Measurements from ENCODE around the gene TOB2.

Gene TOB2

DNA sequence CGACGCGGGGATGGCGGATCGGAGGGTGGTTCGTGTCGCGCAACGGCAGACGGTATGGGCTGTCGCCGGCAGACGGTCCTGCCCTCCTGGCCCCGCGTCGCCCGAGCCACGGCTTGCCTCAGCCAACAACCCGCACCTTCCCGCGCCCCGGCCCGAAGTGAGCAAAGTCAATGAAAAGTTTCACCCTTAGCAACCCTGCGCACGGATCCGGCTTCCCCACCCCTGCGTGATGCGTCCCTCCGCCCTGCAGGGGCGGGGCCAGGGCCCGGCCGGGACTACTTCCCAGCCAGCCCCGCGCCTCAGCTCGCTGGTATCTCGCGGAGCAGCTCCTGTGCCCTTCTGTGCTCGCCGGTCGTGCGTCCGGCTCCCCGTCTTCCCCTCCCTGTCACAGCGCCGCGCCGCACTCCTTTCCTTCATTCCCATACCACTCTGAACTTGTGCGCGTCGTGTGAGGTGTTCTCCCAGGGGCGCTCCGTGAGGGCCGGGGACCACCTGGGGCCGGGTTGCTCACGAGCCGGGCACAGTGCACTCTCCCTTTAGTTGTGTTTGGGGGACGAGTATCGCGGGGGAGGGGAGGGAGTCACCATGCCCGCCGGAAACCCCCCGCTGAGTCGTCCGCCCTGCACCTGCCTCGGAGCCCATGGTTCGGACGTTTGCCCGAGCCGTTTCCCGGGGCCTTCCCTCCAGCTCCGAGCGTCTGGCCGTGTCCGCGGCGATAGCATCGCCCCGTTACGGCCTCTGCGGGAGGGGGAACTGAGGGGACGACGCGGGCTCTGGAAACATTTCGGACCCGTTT is at the start of gene TOB2 (continued):
- TF ChIP-seq ZNF292 (tag by site-specific recombination; IDR thresholded peaks at IDR 0.05; ENCODE audit: borderline replicate concordance, low read depth) = no peak
- TF ChIP-seq REPIN1 (tag by site-specific recombination; IDR thresholded peaks at IDR 0.05; ENCODE audit: low read depth) = peak; percentile 89
- peak; percentile 75 for TF ChIP-seq PRDM1 (tag by site-specific recombination; IDR thresholded peaks at IDR 0.05)
- peak; percentile 97 for TF ChIP-seq ZNF341 (tag by site-specific recombination; IDR thresholded peaks at IDR 0.05; ENCODE audit: low read depth)
- TF ChIP-seq KLF7 (tag by site-specific recombination; IDR thresholded peaks at IDR 0.05; ENCODE audit: borderline replicate concordance) = peak; percentile 99
- TF ChIP-seq, protein P1, sequence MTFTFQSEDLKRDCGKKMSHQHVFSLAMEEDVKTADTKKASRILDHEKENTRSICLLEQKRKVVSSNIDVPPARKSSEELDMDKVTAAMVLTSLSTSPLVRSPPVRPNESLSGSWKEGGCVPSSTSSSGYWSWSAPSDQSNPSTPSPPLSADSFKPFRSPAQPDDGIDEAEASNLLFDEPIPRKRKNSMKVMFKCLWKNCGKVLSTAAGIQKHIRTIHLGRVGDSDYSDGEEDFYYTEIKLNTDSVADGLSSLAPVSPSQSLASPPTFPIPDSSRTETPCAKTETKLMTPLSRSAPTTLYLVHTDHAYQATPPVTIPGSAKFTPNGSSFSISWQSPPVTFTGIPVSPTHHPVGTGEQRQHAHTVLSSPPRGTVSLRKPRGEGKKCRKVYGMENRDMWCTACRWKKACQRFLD (tag by site-specific recombination; IDR thresholded peaks at IDR 0.05) = no peak
- TF ChIP-seq MZF1 (tag by site-specific recombination; IDR thresholded peaks at IDR 0.05; ENCODE audit: borderline replicate concordance) = no peak; the same call in none of the 2 replicates
- no peak; the same call in 1 of the 2 replicates for TF ChIP-seq HOXD13 (CRISPR knock-in tag; IDR thresholded peaks at IDR 0.05; ENCODE audit: borderline replicate concordance)
- TF ChIP-seq, protein P2, sequence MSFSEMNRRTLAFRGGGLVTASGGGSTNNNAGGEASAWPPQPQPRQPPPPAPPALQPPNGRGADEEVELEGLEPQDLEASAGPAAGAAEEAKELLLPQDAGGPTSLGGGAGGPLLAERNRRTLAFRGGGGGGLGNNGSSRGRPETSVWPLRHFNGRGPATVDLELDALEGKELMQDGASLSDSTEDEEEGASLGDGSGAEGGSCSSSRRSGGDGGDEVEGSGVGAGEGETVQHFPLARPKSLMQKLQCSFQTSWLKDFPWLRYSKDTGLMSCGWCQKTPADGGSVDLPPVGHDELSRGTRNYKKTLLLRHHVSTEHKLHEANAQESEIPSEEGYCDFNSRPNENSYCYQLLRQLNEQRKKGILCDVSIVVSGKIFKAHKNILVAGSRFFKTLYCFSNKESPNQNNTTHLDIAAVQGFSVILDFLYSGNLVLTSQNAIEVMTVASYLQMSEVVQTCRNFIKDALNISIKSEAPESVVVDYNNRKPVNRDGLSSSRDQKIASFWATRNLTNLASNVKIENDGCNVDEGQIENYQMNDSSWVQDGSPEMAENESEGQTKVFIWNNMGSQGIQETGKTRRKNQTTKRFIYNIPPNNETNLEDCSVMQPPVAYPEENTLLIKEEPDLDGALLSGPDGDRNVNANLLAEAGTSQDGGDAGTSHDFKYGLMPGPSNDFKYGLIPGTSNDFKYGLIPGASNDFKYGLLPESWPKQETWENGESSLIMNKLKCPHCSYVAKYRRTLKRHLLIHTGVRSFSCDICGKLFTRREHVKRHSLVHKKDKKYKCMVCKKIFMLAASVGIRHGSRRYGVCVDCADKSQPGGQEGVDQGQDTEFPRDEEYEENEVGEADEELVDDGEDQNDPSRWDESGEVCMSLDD (tag by site-specific recombination; IDR thresholded peaks at IDR 0.05) = peak; percentile 98
- TF ChIP-seq, protein P3, sequence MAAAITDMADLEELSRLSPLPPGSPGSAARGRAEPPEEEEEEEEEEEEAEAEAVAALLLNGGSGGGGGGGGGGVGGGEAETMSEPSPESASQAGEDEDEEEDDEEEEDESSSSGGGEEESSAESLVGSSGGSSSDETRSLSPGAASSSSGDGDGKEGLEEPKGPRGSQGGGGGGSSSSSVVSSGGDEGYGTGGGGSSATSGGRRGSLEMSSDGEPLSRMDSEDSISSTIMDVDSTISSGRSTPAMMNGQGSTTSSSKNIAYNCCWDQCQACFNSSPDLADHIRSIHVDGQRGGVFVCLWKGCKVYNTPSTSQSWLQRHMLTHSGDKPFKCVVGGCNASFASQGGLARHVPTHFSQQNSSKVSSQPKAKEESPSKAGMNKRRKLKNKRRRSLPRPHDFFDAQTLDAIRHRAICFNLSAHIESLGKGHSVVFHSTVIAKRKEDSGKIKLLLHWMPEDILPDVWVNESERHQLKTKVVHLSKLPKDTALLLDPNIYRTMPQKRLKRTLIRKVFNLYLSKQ (tag by site-specific recombination; IDR thresholded peaks at IDR 0.05; ENCODE audit: borderline replicate concordance) = peak; percentile 2; the same call in 1 of the 2 replicates
- no peak for TF ChIP-seq ZNF514 (tag by site-specific recombination; IDR thresholded peaks at IDR 0.05)
- peak; percentile 23; the same call in 1 of the 2 replicates for TF ChIP-seq ZNF585B (tag by site-specific recombination; IDR thresholded peaks at IDR 0.05)
- TF ChIP-seq ZNF660 (tag by site-specific recombination; IDR thresholded peaks at IDR 0.05) = peak; percentile 99
- TF ChIP-seq, protein P4, sequence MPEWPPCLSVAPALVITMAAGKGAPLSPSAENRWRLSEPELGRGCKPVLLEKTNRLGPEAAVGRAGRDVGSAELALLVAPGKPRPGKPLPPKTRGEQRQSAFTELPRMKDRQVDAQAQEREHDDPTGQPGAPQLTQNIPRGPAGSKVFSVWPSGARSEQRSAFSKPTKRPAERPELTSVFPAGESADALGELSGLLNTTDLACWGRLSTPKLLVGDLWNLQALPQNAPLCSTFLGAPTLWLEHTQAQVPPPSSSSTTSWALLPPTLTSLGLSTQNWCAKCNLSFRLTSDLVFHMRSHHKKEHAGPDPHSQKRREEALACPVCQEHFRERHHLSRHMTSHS (tag by site-specific recombination; IDR thresholded peaks at IDR 0.05) = no peak
- no peak for TF ChIP-seq TCF7L2 (IDR thresholded peaks at IDR 0.05; ENCODE audit: borderline replicate concordance, low read depth, low read length)
- TF ChIP-seq ZNF366 (tag by site-specific recombination; conservative IDR thresholded peaks at IDR 0.05) = peak; percentile 96
- TF ChIP-seq ZNF155 (tag by site-specific recombination; IDR thresholded peaks at IDR 0.05) = no peak
- peak; percentile 86 for TF ChIP-seq ZNF843 (tag by site-specific recombination; IDR thresholded peaks at IDR 0.05)
- no peak; the same call in 1 of the 2 replicates for TF ChIP-seq ZNF623 (tag by site-specific recombination; IDR thresholded peaks at IDR 0.05)
- peak; percentile 99 for TF ChIP-seq BCL11B (tag by site-specific recombination; IDR thresholded peaks at IDR 0.05; ENCODE audit: low read depth)
- TF ChIP-seq, protein P5, sequence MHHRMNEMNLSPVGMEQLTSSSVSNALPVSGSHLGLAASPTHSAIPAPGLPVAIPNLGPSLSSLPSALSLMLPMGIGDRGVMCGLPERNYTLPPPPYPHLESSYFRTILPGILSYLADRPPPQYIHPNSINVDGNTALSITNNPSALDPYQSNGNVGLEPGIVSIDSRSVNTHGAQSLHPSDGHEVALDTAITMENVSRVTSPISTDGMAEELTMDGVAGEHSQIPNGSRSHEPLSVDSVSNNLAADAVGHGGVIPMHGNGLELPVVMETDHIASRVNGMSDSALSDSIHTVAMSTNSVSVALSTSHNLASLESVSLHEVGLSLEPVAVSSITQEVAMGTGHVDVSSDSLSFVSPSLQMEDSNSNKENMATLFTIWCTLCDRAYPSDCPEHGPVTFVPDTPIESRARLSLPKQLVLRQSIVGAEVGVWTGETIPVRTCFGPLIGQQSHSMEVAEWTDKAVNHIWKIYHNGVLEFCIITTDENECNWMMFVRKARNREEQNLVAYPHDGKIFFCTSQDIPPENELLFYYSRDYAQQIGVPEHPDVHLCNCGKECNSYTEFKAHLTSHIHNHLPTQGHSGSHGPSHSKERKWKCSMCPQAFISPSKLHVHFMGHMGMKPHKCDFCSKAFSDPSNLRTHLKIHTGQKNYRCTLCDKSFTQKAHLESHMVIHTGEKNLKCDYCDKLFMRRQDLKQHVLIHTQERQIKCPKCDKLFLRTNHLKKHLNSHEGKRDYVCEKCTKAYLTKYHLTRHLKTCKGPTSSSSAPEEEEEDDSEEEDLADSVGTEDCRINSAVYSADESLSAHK (tag by site-specific recombination; IDR thresholded peaks at IDR 0.05) = peak; percentile 87
- TF ChIP-seq, protein P6, sequence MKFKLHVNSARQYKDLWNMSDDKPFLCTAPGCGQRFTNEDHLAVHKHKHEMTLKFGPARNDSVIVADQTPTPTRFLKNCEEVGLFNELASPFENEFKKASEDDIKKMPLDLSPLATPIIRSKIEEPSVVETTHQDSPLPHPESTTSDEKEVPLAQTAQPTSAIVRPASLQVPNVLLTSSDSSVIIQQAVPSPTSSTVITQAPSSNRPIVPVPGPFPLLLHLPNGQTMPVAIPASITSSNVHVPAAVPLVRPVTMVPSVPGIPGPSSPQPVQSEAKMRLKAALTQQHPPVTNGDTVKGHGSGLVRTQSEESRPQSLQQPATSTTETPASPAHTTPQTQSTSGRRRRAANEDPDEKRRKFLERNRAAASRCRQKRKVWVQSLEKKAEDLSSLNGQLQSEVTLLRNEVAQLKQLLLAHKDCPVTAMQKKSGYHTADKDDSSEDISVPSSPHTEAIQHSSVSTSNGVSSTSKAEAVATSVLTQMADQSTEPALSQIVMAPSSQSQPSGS (tag by site-specific recombination; IDR thresholded peaks at IDR 0.05; ENCODE audit: low read depth) = peak; percentile 60
- TF ChIP-seq, protein P7, sequence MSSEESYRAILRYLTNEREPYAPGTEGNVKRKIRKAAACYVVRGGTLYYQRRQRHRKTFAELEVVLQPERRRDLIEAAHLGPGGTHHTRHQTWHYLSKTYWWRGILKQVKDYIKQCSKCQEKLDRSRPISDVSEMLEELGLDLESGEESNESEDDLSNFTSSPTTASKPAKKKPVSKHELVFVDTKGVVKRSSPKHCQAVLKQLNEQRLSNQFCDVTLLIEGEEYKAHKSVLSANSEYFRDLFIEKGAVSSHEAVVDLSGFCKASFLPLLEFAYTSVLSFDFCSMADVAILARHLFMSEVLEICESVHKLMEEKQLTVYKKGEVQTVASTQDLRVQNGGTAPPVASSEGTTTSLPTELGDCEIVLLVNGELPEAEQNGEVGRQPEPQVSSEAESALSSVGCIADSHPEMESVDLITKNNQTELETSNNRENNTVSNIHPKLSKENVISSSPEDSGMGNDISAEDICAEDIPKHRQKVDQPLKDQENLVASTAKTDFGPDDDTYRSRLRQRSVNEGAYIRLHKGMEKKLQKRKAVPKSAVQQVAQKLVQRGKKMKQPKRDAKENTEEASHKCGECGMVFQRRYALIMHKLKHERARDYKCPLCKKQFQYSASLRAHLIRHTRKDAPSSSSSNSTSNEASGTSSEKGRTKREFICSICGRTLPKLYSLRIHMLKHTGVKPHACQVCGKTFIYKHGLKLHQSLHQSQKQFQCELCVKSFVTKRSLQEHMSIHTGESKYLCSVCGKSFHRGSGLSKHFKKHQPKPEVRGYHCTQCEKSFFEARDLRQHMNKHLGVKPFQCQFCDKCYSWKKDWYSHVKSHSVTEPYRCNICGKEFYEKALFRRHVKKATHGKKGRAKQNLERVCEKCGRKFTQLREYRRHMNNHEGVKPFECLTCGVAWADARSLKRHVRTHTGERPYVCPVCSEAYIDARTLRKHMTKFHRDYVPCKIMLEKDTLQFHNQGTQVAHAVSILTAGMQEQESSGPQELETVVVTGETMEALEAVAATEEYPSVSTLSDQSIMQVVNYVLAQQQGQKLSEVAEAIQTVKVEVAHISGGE (tag by site-specific recombination; conservative IDR thresholded peaks at IDR 0.05; ENCODE audit: low read depth) = peak; percentile 91
- peak; percentile 87; the same call in 1 of the 2 replicates for TF ChIP-seq ZNF394 (tag by site-specific recombination; IDR thresholded peaks at IDR 0.05; ENCODE audit: borderline replicate concordance)
- TF ChIP-seq FEZF1 (tag by site-specific recombination; IDR thresholded peaks at IDR 0.05) = peak; percentile 91
